Measurements from ENCODE around the gene KMT5B. TPM values are rescaled to one million over a fixed set of nuclear protein-coding genes. Genes with fewer than 3 reads are reported as not detected.

KMT5B gene
- total RNA-seq, 1 donor from 2014 or later = 43.9 TPM

- no peak for TF ChIP-seq CTCF (IDR thresholded peaks at IDR 0.05)
- no peaks in the 10 kb centered on the region for H3K4me1 ChIP-seq
- intact Hi-C loops (cut with DNase I) = no loop called here
- DNase-seq (no peak), ATAC-seq (no peak)
- H3K4me3 ChIP-seq = no peak overlapping the region
- H3K27ac ChIP-seq = no peak overlapping the region
- peaks cover 94% of the 10 kb centered on the region for H3K36me3 ChIP-seq
- H3K9me3 ChIP-seq = no peaks in the 10 kb centered on the region
- H3K27me3 ChIP-seq = no peaks in the 10 kb centered on the region
Observed at GRCh38 chr11:68173926-68174325, 39.2 kb downstream of the KMT5B start.

GRCh38 chr11:68169442-68169841 lies 43.7 kb downstream of the KMT5B start:
- no peak for TF ChIP-seq CTCF (IDR thresholded peaks at IDR 0.05)
- ATAC-seq (no peak), DNase-seq (no peak)
- no peaks in the 10 kb centered on the region for H3K4me1 ChIP-seq
- peaks cover 98% of the 10 kb centered on the region for H3K36me3 ChIP-seq
- no peaks in the 10 kb centered on the region for H3K27me3 ChIP-seq
- H3K27ac ChIP-seq = no peak overlapping the region
- intact Hi-C loops (cut with DNase I) = no loop called here
- no peaks in the 10 kb centered on the region for H3K9me3 ChIP-seq
- no peak overlapping the region for H3K4me3 ChIP-seq

DNA sequence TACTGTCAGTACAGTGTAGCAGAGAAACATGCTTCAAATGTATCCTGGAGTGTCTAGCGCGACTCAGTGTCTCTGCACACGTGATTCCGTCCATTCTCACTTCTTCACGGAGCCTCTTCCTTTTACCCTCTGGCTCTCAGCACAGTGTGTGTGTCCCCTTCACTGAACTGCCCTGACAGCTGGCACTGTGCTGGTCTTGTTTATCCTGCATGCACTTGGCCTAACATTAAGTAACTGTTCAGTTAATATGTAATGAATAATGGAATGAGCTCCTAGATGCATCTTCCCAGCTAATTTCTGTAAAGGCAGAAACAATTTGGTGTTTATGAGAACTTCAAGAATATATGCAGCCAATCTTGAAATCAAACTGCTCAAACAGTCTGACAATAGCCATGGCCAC lies 44.4 kb downstream of the KMT5B start:
- H3K4me3 ChIP-seq = no peak overlapping the region
- H3K9me3 ChIP-seq = no peaks in the 10 kb centered on the region
- DNase-seq (no peak), ATAC-seq (no peak)
- H3K36me3 ChIP-seq = peaks cover 92% of the 10 kb centered on the region
- H3K27ac ChIP-seq = no peak overlapping the region
- H3K27me3 ChIP-seq = no peaks in the 10 kb centered on the region
- intact Hi-C loops (cut with DNase I) = no loop called here
- no peaks in the 10 kb centered on the region for H3K4me1 ChIP-seq
- no peak for TF ChIP-seq CTCF (IDR thresholded peaks at IDR 0.05)

GRCh38 chr11:68167474-68167873 lies 45.6 kb downstream of the KMT5B start:
- H3K27me3 ChIP-seq = no peaks in the 10 kb centered on the region
- no peak for ATAC-seq
- H3K9me3 ChIP-seq = no peaks in the 10 kb centered on the region
- DNase-seq = no peak
- no peak overlapping the region for H3K27ac ChIP-seq
- no peaks in the 10 kb centered on the region for H3K4me1 ChIP-seq
- peaks cover 87% of the 10 kb centered on the region for H3K36me3 ChIP-seq
- no peak overlapping the region for H3K4me3 ChIP-seq
- no peak for TF ChIP-seq CTCF (IDR thresholded peaks at IDR 0.05)
- intact Hi-C loops (cut with DNase I) = no loop called here

GRCh38 chr11:68166969-68167368 lies 46.1 kb downstream of the KMT5B start:
- Histone ChIP-seq H3K36me3 (peaks cover 82% of the 10 kb centered on the region), H3K4me1 (no peaks in the 10 kb centered on the region), H3K27ac (no peak overlapping the region), H3K4me3 (no peak overlapping the region), H3K27me3 (no peaks in the 10 kb centered on the region), H3K9me3 (no peaks in the 10 kb centered on the region)
- TF ChIP-seq CTCF (IDR thresholded peaks at IDR 0.05) = no peak
- no peak for DNase-seq
- intact Hi-C loops (cut with DNase I) = no loop called here
- no peak for ATAC-seq

DNA sequence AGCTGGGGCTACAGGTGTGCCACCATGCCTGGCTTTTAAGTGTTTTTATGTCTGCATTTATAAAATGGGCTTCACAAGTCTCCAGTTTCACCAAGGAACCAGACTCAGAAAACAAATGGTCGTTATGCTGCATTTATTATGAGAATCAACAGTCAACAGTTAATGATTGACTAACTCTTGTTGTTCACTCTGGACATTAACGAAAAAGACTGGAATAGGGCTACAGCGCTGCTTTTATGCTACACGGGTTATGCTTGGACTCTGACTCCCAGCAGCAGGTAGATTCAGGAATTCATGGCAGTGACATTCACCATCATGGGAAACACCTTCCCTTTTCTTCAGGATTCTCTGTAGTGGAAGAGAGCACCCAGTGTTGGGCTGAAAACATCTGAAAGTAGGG lies 47.5 kb downstream of the KMT5B start:
- peaks cover 69% of the 10 kb centered on the region for H3K36me3 ChIP-seq
- H3K27me3 ChIP-seq = no peaks in the 10 kb centered on the region
- no peak for TF ChIP-seq CTCF (IDR thresholded peaks at IDR 0.05)
- H3K27ac ChIP-seq = no peak overlapping the region
- H3K4me3 ChIP-seq = no peak overlapping the region
- ATAC-seq (no peak), DNase-seq (no peak)
- H3K4me1 ChIP-seq = no peaks in the 10 kb centered on the region
- intact Hi-C loops (cut with DNase I) = no loop called here
- no peaks in the 10 kb centered on the region for H3K9me3 ChIP-seq

Measured in upper lobe of right lung (tissue), 1 donor.